Measurements from ENCODE around the gene CTRL.

The CTRL gene

GRCh38 chr16:67897231-67897630 lies 34.4 kb downstream of the CTRL start:
- no peak for FAIRE-seq
- DNase-seq (ENCODE audit: insufficient read length, low spot score): no peak

- FAIRE-seq (no peak), DNase-seq (ENCODE audit: insufficient read length, low spot score) (no peak)
Measured at GRCh38 chr16:67893743-67894399, 37.8 kb downstream of the CTRL start.

- FAIRE-seq: peak; percentile 70
Measured at GRCh38 chr16:67892899-67893742, 38.5 kb downstream of the CTRL start, which contains the start of gene PSKH1. Gene PSKH1, plus strand, starts transcription at chr16:67893254. Its CDS starts 15,496 bp downstream, at chr16:67908750.

DNA sequence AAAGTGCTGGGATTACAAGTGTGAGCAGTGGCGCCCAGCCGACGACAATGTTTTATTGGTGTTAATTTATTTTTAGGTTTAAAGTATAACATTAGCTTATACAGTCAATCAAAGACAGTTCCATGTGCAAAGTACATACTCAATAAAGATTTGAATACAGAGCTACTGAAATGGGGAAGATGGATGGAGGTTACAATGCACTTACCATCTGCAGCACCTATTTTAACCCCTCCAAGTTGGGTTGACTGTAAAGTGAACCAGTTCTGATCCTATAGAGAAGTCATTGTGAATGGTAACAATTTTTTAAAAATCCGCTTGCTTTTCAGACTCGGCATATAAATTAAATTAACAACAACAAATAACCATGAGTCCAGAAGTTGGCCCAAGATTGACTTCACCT lies 39.3 kb downstream of the CTRL start:
- DNase-seq (ENCODE audit: insufficient read length, low spot score): no peak
- FAIRE-seq: no peak

More at GRCh38 chr16:67892899-67893742, 38.5 kb downstream of the CTRL start, which contains the start of gene PSKH1:
- peak; percentile 99 for DNase-seq (ENCODE audit: insufficient read length, low spot score)

DNA sequence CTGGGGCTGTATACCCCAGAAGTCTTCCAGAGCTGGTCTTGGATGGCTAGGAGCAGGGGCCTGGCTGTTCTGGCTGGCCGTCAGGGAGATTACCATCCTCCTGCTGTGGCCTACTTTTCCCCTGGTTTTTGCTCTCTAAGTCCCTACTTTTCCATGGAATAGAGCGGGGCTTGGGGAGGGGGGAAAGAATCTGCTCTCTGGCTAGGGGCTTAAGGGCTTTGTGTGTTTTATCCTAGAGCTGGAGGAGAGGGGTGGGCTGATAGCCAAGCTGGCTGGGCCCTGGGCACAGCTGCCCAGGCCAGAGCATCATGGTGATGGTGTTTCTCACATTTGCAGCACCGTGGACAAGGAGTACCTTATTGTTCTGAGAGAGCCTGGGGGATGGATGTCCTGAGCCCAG lies 43.3 kb downstream of the CTRL start:
- FAIRE-seq (no peak), DNase-seq (ENCODE audit: insufficient read length, low spot score) (no peak)

GRCh38 chr16:67886387-67886786 lies 45.3 kb downstream of the CTRL start:
- FAIRE-seq (no peak), DNase-seq (ENCODE audit: insufficient read length, low spot score) (no peak)

DNA sequence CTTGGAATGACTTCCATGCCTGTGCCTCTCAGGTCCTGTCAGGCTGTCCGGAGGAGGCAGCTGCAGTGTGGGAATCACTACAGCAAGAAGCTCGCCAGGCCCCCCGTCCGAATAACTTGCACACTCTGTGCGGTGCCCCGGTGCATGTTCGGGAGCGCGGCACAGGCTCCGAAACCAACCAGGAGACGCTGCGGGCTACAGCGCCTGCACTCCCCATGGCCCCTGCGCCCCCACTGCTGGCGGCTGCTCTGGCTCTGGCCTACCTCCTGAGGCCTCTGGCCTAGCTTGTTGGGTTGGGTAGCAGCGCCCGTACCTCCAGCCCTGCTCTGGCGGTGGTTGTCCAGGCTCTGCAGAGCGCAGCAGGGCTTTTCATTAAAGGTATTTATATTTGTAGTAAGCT lies 45.7 kb downstream of the CTRL start:
- no peak for FAIRE-seq

GRCh38 chr16:67885545-67885944 lies 46.1 kb downstream of the CTRL start:
- no peak for FAIRE-seq
- DNase-seq (ENCODE audit: insufficient read length, low spot score): no peak

More for the DNA sequence above, 45.7 kb downstream of the CTRL start:
- DNase-seq (ENCODE audit: insufficient read length, low spot score): no peak

GRCh38 chr16:67884684-67885083 lies 47.0 kb downstream of the CTRL start, which contains the start of gene NRN1L:
Gene NRN1L, plus strand, starts transcription at chr16:67884885. Its CDS starts 19 bp downstream, at chr16:67884904.
- no peak for DNase-seq (ENCODE audit: insufficient read length, low spot score)

GRCh38 chr16:67883872-67884261 lies 47.8 kb downstream of the CTRL start:
- no peak for FAIRE-seq
- peak; percentile 87 for DNase-seq (ENCODE audit: insufficient read length, low spot score)

More at GRCh38 chr16:67884684-67885083, 47.0 kb downstream of the CTRL start, which contains the start of gene NRN1L:
- FAIRE-seq: no peak

GRCh38 chr16:67883146-67883871 lies 48.4 kb downstream of the CTRL start:
- FAIRE-seq (no peak), DNase-seq (ENCODE audit: insufficient read length, low spot score) (no peak)

DNA sequence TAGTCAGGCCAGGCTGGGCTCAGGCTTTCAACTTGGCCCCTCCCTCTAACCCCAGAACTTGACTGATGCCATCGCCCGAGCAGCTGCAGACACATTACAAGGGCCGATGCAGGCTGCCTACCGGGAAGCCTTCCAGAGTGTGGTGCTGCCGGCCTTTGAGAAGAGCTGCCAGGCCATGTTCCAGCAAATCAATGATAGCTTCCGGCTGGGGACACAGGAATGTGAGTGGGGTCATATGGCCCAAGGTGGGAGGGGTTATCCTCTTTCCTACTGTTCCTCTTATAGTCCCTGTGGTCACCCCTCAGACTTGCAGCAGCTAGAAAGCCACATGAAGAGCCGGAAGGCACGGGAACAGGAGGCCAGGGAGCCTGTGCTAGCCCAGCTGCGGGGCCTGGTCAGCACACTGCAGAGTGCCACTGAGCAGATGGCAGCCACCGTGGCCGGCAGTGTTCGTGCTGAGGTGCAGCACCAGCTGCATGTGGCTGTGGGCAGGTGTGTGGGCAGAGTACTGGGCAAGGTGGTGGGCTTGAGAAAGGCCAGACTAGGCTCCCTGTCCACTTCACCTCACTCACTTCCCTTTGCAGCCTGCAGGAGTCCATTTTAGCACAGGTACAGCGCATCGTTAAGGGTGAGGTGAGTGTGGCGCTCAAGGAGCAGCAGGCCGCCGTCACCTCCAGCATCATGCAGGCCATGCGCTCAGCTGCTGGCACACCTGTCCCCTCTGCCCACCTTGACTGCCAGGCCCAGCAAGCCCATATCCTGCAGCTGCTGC lies 49.1 kb downstream of the CTRL start:
- no peak for FAIRE-seq
- DNase-seq (ENCODE audit: insufficient read length, low spot score): no peak

GRCh38 chr16:67881621-67882161 lies 50.0 kb downstream of the CTRL start:
- FAIRE-seq (no peak), DNase-seq (ENCODE audit: insufficient read length, low spot score) (no peak)

GRCh38 chr16:67880584-67880983 lies 51.1 kb downstream of the CTRL start:
- FAIRE-seq (no peak), DNase-seq (ENCODE audit: insufficient read length, low spot score) (no peak)

DNA sequence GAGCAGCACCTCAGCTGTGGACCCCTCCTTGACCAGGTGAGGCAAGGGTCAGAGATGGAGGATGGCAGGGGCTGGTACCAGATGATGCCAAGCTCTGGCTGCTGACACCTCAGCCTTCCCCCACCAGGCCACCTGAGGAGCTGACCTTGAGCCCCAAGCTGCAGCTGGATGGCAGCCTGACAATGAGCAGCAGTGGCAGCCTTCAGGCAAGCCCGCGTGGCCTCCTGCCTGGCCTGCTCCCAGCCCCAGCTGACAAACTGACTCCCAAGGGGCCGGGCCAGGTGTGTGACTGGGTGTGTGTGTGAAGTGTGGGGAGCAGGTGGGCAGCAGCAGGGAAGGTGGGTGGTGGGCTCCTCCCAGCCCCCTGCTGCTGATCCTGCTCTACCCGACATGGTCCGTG lies 51.7 kb downstream of the CTRL start:
- no peak for FAIRE-seq
- no peak for DNase-seq (ENCODE audit: insufficient read length, low spot score)

Measured in GM19239 (cell line).